HepG2 (cell line): ENCODE results near the gene CAMK1D. TPM values are rescaled to one million over a fixed set of nuclear protein-coding genes. Genes with fewer than 3 reads are reported as not detected.

Experiments
- ATAC-seq: fragments of 200-7000 bp; cut with Tn5 transposase; 3 replicates; pipeline ENCODE4 v1.9.1; 2020; ENCODE audit warnings: mild to moderate bottlenecking, moderate library complexity
- BruUV-seq: library from RNA; stranded (reverse); fragments of 400-500 nt; replicated peaks from 2 replicates; lab custom pipeline; 2021; lab: Mats Ljungman, UMichigan
- CTCF ChIA-PET: fragments of 300-600 bp; formaldehyde crosslinking; extraction: SDS; loops from one replicate; lab custom pipeline; 2021; ENCODE audit warnings: low total read pairs, inconsistent platforms, low intra/inter-chr PET ratio; lab: Yijun Ruan, JAX
- POLR2A ChIA-PET: fragments of 350-600 bp; sonication (Branson Sonifier 250); formaldehyde crosslinking; loops from one replicate; lab custom pipeline; 2020; ENCODE audit warnings: antibody characterized with exemption, inconsistent platforms; lab: Yijun Ruan, JAX
- DNase-seq: peaks from one replicate; pipeline ENCODE4 v3.0.0-alpha.2; 2015; ENCODE audit warnings: low spot score
- FAIRE-seq: peaks from 3 replicates; lab custom pipeline; 2011; peaks lifted over from hg19 to GRCh38; lab: Jason Lieb, UNC
- H2AFZ ChIP-seq: one replicate; pipeline ENCODE4 v1.6.1; 2011; ENCODE audit warnings: low read length, inconsistent platforms
- H3K27ac ChIP-seq: fragments of 300-600 bp; 3 replicates; pipeline ENCODE4 v1.8.0; 2011; ENCODE audit warnings: mixed run types, mild to moderate bottlenecking, mixed read lengths, low read length, inconsistent platforms; ENCODE audit not compliant: insufficient read depth; ENCODE audit errors: extremely low read length
- H3K27me3 ChIP-seq, 2 experiments: fragments of 200-600 bp in 1 of 2; 2 replicates in 1 of 2; 3 replicates in 1 of 2; pipeline versions ENCODE4 v1.6.0 to v1.8.0; 2011; ENCODE audit warnings: low read length in 2 of 2, mild to moderate bottlenecking in 2 of 2, moderate library complexity in 2 of 2, inconsistent platforms in 1 of 2; ENCODE audit not compliant: insufficient read depth in 2 of 2, control insufficient read depth in 1 of 2
- H3K36me3 ChIP-seq, 2 experiments: fragments of 200-600 bp in 1 of 2; replicated peaks in 1 of 2; 2 replicates in 1 of 2; 3 replicates in 1 of 2; pipeline versions ENCODE4 v1.5.1 to v1.8.0; 2011; ENCODE audit warnings: low read length in 2 of 2, inconsistent platforms in 1 of 2; ENCODE audit not compliant: insufficient read depth in 2 of 2, control insufficient read depth in 1 of 2
- H3K4me1 ChIP-seq: 2 replicates; pipeline ENCODE4 v1.5.1; 2012; ENCODE audit warnings: low read length, inconsistent platforms; ENCODE audit not compliant: insufficient read depth
- H3K4me2 ChIP-seq: 2 replicates; pipeline ENCODE4 v1.6.0; 2011; ENCODE audit warnings: low read depth, low read length, inconsistent platforms
- H3K4me3 ChIP-seq, 3 experiments: fragments of 200-600 bp in 1 of 3; sonication (generic), shearing (Covaris generic) in 1 of 3; replicated peaks in 1 of 3; 2 replicates each; pipeline ENCODE4 v1.5.1; 2011 to 2016; ENCODE audit warnings: low read length in 3 of 3, inconsistent platforms in 2 of 3, low read depth in 2 of 3, mild to moderate bottlenecking in 2 of 3, control low read depth in 1 of 3, mixed read lengths in 1 of 3; ENCODE audit not compliant: insufficient read depth in 1 of 3
- H3K79me2 ChIP-seq: one replicate; pipeline ENCODE4 v1.6.1; 2011; ENCODE audit warnings: low read length, inconsistent platforms; ENCODE audit not compliant: insufficient read depth
- H3K9ac ChIP-seq: 2 replicates; pipeline ENCODE4 v1.6.0; 2011; ENCODE audit warnings: mild to moderate bottlenecking, low read depth, low read length, inconsistent platforms; ENCODE audit not compliant: insufficient read depth
- H3K9me3 ChIP-seq: 2 replicates; pipeline ENCODE4 v1.5.1; 2012; ENCODE audit warnings: mild to moderate bottlenecking, low read length
- H4K20me1 ChIP-seq: 2 replicates; pipeline ENCODE4 v1.6.0; 2011; ENCODE audit warnings: inconsistent platforms, mild to moderate bottlenecking, low read length, moderate library complexity; ENCODE audit not compliant: insufficient read depth
- CHCHD3 ChIP-seq: sonication (generic); formaldehyde crosslinking; IDR thresholded peaks from 2 replicates; pipeline ENCODE4 v1.8.0; 2022; ENCODE audit warnings: mild to moderate bottlenecking, missing genetic modification reagents, moderate library complexity
- CSRNP1 ChIP-seq: sonication (generic); formaldehyde crosslinking; IDR thresholded peaks from 2 replicates; pipeline ENCODE4 v1.8.1; 2023; ENCODE audit warnings: mild to moderate bottlenecking, missing genetic modification reagents
- HDAC1 ChIP-seq: sonication (generic); formaldehyde crosslinking; IDR thresholded peaks from 2 replicates; pipeline ENCODE4 v1.5.1; 2020; ENCODE audit warnings: mild to moderate bottlenecking, missing genetic modification reagents
- KDM5A ChIP-seq: fragments of 200-600 bp; sonication (generic); IDR thresholded peaks from 2 replicates; pipeline ENCODE4 v1.7.0; 2018; ENCODE audit warnings: antibody characterized with exemption, mild to moderate bottlenecking, low read length, borderline replicate concordance
- MEIS1 ChIP-seq: sonication (generic); formaldehyde crosslinking; IDR thresholded peaks from 2 replicates; pipeline ENCODE4 v1.9.0; 2021; ENCODE audit warnings: mild to moderate bottlenecking, missing genetic modification reagents, moderate library complexity, borderline replicate concordance
- NPAS2 ChIP-seq: sonication (generic); formaldehyde crosslinking; IDR thresholded peaks from 2 replicates; pipeline ENCODE4 v1.8.0; 2022; ENCODE audit warnings: mild to moderate bottlenecking, missing genetic modification reagents, borderline replicate concordance
- RARA ChIP-seq: IDR thresholded peaks from 2 replicates; pipeline ENCODE4 v1.6.1; 2016; ENCODE audit warnings: missing genetic modification reagents, missing compliant biosample characterization
- TRIM22 ChIP-seq: fragments of 450-650 bp; IDR thresholded peaks from 2 replicates; pipeline ENCODE4 v1.6.1; 2017
- ZBTB8A ChIP-seq: sonication (generic); formaldehyde crosslinking; IDR thresholded peaks from 2 replicates; pipeline ENCODE4 v1.4.0; 2020; ENCODE audit warnings: mild to moderate bottlenecking, low read depth, missing genetic modification reagents, borderline replicate concordance
- ZNF549 ChIP-seq: sonication (generic); formaldehyde crosslinking; IDR thresholded peaks from 2 replicates; pipeline ENCODE4 v1.5.0; 2020; ENCODE audit warnings: missing genetic modification reagents
- ZNF557 ChIP-seq: sonication (generic); formaldehyde crosslinking; IDR thresholded peaks from 2 replicates; pipeline ENCODE4 v1.4.0; 2020; ENCODE audit warnings: missing genetic modification reagents
- ZNF614 ChIP-seq: IDR thresholded peaks from 2 replicates; pipeline ENCODE4 v1.6.1; 2018; ENCODE audit warnings: missing biosample characterization, missing genetic modification reagents, inconsistent platforms, borderline replicate concordance
- ZNF883 ChIP-seq: sonication (generic); formaldehyde crosslinking; IDR thresholded peaks from 2 replicates; pipeline ENCODE4 v1.5.1; 2020; ENCODE audit warnings: mild to moderate bottlenecking, missing genetic modification reagents; ENCODE audit errors: not compliant biosample characterization
- WGBS: methylation state at CpG from one replicate; pipeline ENCODE4 v1.1.6; 2017; ENCODE audit warnings: low lambda C conversion rate; 5-methylcytosine and 5-hydroxymethylcytosine counted together
- in situ Hi-C: cut with HindIII; loops from 2 replicates; pipeline ENCODE4 v1.10.0; 2017; ENCODE audit warnings: low pct_unique_long_range_greater_than_20kb; ENCODE audit not compliant: extremely low pct_ligation_motif_present
- intact Hi-C: fragments of 100-400 bp; cut with micrococcal nuclease; formaldehyde crosslinking; loops from one replicate; pipeline ENCODE4 v1.10.0; 2022; ENCODE audit not compliant: unreplicated experiment
- polyA plus RNA-seq, 8 experiments: library from polyadenylated mRNA; depleted of rRNA in 3 of 8; stranded (reverse) in 7 of 8; unstranded in 1 of 8; fragments of >200 nt; fragmentation: Illumina TruSeq in 4 of 8; extraction: Trizol in 4 of 8; gene quantifications; 2 replicates each; pipeline versions ENCODE4 v1.2.1 to v1.2.3, GENCODE V29; 2011 to 2016; ENCODE audit warnings: low read depth in 4 of 8, missing spikeins in 1 of 8, mixed read lengths in 1 of 8; ENCODE audit not compliant: insufficient read depth in 1 of 8
- total RNA-seq, 5 experiments: library from RNA; depleted of rRNA; stranded (reverse); fragments of >200 nt; fragmentation: Illumina TruSeq; extraction: Trizol; gene quantifications; 2 replicates each; pipeline ENCODE4 v1.2.3, GENCODE V29; 2016; ENCODE audit warnings: low read depth in 1 of 5

CAMK1D gene
- total and polyA plus RNA-seq, 2 of the 13 experiments (the other 11 are each of a cell fraction or from before 2014, with no cell fraction given), result under 0.01 TPM; not detected in 1

GRCh38 chr10:12444981-12445700 lies 95.8 kb downstream of the CAMK1D start:
- Histone ChIP-seq H3K4me3 (no peak overlapping the region), H3K9ac (no peak overlapping the region), H3K4me1 (no peaks in the 10 kb centered on the region), H4K20me1 (no peaks in the 10 kb centered on the region), H3K79me2 (no peaks in the 10 kb centered on the region), H3K36me3 (no peaks in the 10 kb centered on the region), H3K27ac (no peak overlapping the region), H3K4me2 (no peak overlapping the region), H3K27me3 (no peaks in the 10 kb centered on the region), H2AFZ (no peak overlapping the region), H3K9me3 (no peaks in the 10 kb centered on the region)
- ChIA-PET POLR2A (no interaction called here), CTCF (no interaction called here)
- no peak for ATAC-seq
- no peak for FAIRE-seq
- intact Hi-C loops (no loop called here), in situ Hi-C loops (no loop called here)
- 20% methylated on average over 6 of the region's 6 CpGs for WGBS
- no peak for DNase-seq
- TF ChIP-seq ZNF614, result no peak
- no peak for TF ChIP-seq CSRNP1 (CRISPR knock-in tag)
- TF ChIP-seq CHCHD3, result no peak
- TF ChIP-seq MEIS1 (CRISPR knock-in tag), result no peak
- TF ChIP-seq ZNF549, result no peak
- TF ChIP-seq ZNF883, result no peak
- TF ChIP-seq TRIM22, result no peak
- TF ChIP-seq HDAC1 (CRISPR knock-in tag), result no peak
- no peak for TF ChIP-seq RARA (CRISPR knock-in tag)
- TF ChIP-seq NPAS2 (CRISPR knock-in tag), result no peak
- TF ChIP-seq KDM5A, result no peak
- no peak for TF ChIP-seq ZBTB8A (CRISPR knock-in tag)
- no peak for TF ChIP-seq ZNF557 (CRISPR knock-in tag)
- BruUV-seq, result no TSS peak
